ENCODE measurements around the gene WIPF2.
A peak's percentile ranks its signal among the peaks of the same experiment; 100 is the strongest.

Gene WIPF2

GRCh38 chr17:40321524-40321929, 102.4 kb downstream of the WIPF2 start:
- intact Hi-C loops (cut with DNase I), result no loop called here
- peak in 1 of 10 donors; percentile 62 for DNase-seq

DNA sequence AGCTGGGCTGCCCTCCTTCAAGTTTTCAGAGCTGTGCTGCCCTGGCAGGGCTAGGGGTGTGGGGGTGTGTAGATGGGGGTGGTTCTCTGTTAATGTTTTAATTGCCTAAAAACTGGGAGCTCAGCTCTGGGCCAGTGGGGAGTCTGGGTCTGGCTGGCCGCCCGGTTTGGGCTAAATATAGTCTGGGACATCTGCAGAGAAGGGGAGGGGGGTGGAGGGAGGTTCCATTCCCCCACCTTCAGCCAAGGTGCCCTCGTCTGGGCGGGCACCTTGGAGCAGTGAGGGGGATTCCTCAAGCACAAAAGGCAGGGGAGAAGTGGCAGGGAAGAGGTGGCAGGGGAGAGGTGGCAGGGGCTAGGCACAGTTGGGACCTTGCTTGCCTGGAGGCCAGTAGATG, 102.9 kb downstream of the WIPF2 start:
- DNase-seq, result peak in 4 of 10 donors; percentile 25 to 88 (median 86)
- intact Hi-C loops (cut with DNase I), result no loop called here

DNA sequence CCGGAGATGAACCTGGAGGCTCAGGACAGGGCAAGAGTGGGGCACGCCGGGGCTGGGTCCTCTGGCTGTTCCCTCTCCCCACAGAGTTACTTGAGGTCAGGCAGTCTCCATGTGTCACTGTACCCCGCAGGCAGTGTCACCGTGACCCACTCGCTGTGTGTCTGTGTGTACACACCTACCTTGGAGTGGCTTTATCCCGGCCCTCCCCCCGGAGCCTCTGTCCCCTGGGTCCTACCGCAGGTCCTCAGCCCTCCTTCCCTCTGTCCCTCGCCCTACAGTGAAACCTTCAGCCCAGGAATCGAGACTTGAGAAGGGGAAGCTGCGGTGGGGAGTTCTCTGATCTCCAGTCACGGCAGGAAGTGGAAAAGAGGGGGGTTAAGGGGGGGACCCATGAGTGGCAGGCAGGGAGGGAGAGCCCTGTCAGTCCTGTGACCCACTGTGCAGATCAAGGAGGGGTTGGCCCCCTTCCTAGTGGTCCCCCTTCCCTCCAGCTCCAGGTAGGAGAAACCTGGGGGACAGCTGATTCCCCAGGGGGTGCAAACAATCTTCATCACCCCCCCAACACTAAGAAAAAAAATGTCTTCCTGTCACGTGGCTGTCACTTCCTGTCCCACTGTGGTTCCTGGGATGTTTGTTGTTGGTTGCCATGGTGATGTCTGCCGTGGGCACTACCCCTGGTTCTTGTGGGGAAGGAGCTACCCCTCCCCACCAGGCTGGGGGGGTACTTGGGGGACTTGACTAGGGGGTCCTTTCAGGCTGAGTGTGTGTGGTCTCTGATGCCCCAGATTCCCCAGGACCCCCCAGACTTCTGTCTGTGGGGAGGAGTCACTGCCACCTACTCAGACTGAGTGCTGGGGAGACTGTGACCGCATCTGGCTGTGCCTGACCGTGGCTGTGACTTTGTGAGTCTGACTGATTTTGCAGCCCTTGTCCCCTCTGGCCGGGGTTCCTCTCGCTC, 103.5 kb downstream of the WIPF2 start:
- intact Hi-C loops (cut with DNase I), result no loop called here
- DNase-seq, result peak in 3 of 10 donors; percentile 63 to 84 (median 73)

GRCh38 chr17:40323391-40324381, 104.6 kb downstream of the WIPF2 start:
- intact Hi-C loops (cut with DNase I), result no loop called here
- peak in 2 of 10 donors; percentile 49 to 55 for DNase-seq

DNA sequence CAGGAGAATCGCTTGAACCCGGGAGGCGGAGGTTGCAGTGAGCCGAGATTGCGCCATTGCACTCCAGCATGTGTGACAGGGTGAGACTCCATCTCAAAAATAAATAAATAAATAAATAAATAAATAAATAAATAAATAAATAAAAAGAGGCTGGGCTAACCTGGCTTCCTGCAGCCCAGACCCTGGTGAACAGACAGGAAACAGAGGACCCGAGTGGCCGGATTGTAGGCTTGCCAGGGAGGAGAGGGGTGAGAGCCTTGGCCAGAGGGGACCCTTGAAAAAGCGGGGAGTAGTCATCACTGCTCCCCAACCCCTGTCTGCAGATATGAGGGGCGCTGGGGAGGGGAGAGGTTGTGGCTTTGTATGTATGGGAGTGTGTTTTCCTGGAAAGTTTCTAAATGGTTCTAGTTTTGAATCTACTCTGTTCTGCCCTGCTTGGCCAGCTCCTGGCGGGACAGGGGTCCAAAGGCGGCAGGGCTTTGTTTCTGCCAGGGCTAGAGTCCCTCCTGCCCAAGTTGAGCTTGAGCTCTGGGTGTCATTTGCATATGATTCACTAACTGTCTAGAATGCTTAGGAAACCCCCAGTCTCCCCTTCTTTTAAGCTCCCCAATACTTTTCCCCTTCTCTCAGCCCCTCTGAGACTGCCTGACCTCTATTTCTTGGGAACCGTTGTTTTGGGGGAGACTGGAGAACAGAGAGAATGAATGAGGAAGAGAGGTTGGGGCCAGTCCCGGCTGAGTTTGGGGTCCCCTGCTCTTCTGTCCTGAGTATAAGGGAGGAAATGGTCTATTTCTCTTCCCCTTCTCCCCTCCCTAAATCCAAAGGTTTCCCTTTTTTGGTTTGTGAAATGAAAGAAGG, 106.3 kb downstream of the WIPF2 start:
- intact Hi-C loops (cut with DNase I), result no loop called here
- peak in 3 of 10 donors; percentile 35 to 59 (median 47) for DNase-seq

GRCh38 chr17:40326014-40326831, 107.1 kb downstream of the WIPF2 start:
- intact Hi-C loops (cut with DNase I), result no loop called here
- peak in 3 of 10 donors; percentile 38 to 49 (median 41) for DNase-seq

DNA sequence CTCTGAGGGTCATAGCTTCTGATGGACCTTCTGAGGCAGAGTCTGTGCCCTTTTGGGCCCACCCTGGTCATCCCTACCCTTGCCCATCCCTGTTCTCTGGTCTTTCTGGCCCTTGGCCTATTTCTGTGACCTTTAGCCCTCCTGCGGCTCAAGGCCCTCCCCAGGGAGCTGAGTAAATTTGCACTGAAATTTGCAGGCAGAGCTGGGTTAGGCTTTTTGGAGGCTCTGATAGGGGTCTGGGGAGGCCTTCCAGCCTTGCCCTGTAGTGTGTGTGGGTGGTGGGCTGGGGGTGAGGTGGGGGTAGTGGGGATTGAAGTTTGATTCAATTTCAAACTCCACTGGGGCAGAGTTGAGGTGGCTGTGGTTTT, 107.7 kb downstream of the WIPF2 start:
- intact Hi-C loops (cut with DNase I), result no loop called here
- DNase-seq, result peak in 2 of 10 donors; percentile 19 to 33

DNA sequence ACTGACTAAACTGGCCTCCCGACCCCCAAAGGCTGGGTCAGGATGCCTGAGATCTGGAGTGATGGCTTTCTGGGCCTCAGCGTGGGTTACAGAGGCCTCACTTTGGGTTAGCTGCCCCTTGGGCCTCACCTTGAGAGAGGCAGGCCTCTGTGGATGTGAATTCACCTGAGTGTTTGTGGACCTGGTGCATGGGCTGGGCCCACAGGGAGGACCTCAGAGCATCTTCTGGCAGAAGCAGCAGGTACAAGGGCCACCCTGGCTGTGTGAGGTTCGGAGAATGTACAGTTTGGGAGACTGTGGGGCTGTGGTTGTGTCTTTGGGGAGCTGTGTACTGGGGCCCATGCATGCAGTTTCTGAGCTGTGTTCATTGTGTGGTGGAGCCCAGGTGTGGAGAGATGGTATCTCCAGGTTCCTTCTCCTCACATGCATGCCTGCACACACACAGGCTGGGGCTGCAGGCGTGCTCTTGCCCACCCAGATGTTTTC, 108.2 kb downstream of the WIPF2 start:
- intact Hi-C loops (cut with DNase I), result no loop called here
- DNase-seq, result peak in 2 of 10 donors; percentile 39 to 52

DNA sequence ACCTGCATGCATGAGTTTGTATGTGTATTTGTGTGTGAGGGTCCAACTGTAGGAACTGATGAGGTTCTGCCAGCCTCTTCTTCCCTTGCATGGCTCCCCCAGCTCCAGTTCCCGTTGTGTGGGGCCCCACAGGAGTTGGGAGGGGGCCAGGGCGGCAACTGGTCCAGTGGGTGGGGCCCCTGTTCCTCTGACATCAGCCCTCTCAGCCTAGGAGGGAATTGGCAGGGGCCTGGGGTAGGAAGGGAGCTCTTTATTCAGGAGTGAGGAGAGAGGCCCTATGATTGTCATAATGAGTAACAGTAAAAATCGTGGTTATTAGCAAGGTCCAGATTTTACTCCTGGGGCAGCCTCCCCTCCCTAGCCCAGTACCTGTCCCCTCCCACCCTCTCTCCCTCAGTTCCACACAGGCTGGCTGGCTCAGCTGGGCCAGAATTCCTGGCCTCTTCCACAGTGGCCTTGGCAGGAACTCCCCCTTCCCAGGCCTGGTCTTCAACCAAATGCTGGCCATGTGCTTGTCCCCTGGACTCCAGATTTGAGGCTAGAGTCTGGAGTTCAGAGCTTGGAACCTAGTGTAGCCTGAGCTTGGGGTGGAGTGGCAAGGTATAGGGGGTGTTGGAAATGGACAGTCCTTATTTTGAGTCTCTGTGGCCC, 108.8 kb downstream of the WIPF2 start:
- intact Hi-C loops (cut with DNase I), result no loop called here
- DNase-seq, result peak in 2 of 10 donors; percentile 36 to 55

DNA sequence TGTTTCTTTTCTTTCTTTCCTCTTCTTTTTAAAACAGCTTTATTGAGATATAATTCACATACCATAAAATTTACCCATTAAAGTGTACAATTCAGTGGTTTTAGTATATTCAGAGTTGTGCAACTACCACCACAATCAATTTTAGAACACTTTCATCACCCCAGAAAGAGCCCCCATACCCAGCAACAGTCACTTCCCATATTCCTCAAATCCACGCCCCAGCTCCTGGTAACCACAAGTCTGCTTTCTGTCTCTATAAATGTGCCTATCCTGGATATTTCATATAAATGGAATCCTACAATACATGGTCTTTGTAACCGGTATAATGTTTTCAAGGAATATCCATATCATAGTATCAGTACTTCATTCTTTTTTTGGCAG, 109.3 kb downstream of the WIPF2 start:
- no peak for DNase-seq

DNA sequence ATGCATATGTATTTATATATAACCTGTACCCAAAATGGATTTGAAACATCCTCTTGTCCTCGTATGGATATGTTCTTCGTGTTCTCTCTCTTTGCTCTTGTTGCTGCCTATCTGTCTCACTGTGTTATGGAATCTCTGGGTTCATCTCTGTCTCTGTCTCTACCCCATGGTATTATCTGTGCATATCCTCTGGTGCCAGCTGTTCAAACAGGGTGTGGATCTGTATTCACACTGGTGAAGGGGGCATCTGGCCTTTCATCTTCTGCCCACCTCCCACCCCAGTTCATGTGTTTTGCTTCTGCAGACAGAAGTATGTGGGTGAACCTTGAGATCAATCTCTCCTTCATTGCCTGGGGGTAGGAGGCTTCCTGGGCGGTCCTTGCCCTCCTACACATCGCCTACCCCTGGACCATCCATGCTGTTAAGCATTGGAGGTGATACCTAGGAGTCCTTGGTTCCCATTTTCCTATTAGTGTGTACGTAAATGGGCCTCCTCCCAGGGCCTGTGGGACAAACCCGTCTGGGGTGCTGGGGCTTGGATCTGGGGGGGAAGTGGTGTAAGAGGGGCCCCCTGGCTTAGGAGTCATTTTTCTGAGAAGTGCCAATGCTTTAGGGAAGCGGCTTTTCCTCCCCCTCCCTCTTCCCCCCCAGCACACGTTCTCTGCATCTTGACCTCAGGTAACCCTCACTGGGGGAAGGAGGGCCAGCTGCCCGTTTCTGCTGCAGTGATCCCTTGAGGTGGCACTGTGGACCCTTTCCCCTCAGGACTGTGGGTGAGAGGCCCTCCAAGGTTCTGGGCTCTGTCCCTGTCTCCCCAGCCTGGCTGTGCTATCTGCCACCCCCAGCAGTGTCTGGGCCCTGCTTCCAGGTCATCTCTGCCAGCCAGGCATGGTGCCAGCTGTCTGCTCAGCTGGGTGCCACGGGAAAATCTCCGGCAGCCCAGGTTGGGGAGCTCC, 111.0 kb downstream of the WIPF2 start:
- intact Hi-C loops (cut with DNase I), result no loop called here

More for the DNA sequence above, 109.3 kb downstream of the WIPF2 start:
- intact Hi-C loops (cut with DNase I), result no loop called here

GRCh38 chr17:40330850-40331470, 111.9 kb downstream of the WIPF2 start:
- DNase-seq, result no peak
- intact Hi-C loops (cut with DNase I), result no loop called here

More for the DNA sequence above, 111.0 kb downstream of the WIPF2 start:
- DNase-seq, result peak in 1 of 10 donors; percentile 87

DNA sequence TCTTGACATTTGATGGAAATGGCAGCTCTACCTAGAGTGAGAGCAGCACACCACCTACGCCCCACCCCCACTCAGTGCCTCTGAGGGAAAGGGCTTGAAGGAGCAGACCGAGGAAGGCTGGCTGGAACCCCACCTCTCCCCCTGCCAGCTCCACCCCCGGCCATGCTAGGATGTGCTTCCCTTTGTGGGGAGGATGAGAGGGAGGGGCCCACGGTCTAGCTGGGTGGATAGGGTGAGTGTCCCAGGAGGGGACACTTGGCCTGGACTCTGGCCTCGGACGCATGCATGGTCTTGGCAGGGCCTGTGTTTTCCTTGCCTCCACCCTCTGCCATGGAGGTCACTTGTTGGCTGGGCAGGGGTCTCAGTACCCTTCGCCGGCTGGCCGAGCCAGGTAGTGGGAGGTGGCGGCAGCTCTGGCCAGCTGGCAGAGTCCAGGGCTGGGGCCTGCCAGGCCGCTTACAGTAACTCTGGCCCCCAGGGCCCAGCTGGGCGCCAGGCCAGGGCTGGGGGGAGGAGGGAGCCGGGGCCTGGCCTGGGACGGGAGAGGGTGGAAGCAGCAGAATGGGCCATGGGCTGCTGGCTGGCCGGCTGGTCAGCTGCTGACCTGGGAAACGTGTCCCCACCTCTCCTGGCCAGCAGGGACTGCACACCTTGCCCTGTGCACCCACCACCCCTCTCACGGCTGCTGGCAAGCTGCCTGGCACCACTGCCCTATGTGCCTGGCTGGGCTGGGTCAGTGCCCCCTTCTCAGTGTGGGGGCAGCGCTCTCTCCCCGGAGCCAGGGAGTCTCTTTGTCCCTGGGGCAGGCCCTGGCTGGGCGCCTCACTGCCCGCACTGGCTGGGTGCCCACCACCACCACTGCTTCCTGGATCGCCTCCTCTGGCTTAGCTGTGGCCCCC, 112.9 kb downstream of the WIPF2 start:
- intact Hi-C loops (cut with DNase I), result no loop called here
- DNase-seq, result peak in 5 of 10 donors; percentile 60 to 92 (median 75)
